ENCODE results near the gene PLIN4.

DNA sequence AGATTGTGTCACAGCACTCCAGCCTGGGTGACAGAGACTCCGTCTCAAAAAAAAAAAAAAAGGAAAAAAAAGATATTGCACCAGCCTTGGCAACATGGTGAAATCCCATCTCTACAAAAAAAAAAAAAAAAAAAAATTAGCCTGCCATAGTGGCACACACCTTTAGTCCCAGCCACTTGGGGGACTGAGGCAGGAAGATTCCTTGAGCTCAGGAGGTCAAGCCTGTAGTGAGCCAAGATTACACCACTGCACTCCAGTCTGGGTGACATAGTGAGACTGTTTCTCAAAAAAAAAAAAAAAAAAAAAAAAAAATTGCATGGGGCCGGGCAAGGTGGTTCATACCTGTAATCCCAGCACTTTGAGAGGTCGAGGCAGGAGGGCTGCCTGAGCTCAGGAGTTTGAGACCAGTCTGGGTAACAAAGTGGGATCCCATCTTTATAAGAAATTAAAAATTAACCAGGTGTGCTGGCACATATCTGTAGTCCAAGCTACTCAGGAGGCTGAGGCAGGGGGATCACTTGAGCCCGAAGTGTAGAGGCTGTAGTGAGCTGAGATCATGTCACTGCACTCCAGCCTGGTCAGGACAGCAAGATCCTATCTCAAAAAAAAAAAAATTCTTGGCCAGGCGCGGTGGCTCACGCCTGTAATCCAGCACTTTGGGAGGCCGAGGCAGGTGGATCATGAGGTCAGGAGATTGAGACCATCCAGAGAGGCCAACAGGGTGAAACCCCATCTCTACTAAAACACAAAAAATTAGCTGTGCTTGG lies 53.3 kb downstream of the PLIN4 start:
- TF ChIP-seq, protein P1, sequence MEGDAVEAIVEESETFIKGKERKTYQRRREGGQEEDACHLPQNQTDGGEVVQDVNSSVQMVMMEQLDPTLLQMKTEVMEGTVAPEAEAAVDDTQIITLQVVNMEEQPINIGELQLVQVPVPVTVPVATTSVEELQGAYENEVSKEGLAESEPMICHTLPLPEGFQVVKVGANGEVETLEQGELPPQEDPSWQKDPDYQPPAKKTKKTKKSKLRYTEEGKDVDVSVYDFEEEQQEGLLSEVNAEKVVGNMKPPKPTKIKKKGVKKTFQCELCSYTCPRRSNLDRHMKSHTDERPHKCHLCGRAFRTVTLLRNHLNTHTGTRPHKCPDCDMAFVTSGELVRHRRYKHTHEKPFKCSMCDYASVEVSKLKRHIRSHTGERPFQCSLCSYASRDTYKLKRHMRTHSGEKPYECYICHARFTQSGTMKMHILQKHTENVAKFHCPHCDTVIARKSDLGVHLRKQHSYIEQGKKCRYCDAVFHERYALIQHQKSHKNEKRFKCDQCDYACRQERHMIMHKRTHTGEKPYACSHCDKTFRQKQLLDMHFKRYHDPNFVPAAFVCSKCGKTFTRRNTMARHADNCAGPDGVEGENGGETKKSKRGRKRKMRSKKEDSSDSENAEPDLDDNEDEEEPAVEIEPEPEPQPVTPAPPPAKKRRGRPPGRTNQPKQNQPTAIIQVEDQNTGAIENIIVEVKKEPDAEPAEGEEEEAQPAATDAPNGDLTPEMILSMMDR (IDR thresholded peaks at IDR 0.05) = no peak
- TF ChIP-seq POLR2A (IDR thresholded peaks at IDR 0.05) = no peak
